IMR-90 (cell line): ENCODE measurements around the gene CACNB3. TPM values are rescaled to one million over a fixed set of nuclear protein-coding genes. Genes with fewer than 3 reads are reported as not detected.
A peak's percentile ranks its signal among the peaks of the same experiment; 100 is the strongest.

Experiments used
- ATAC-seq: fragments of 200-7000 bp; cut with Tn5 transposase; 2 replicates; pipeline ENCODE4 v1.9.1; 2020; ENCODE audit warnings: low read depth, mild to moderate bottlenecking, moderate library complexity
- Bru-seq: library from RNA; stranded (reverse); fragments of 400-500 nt; gene quantifications from one replicate; lab custom pipeline; 2021; lab: Mats Ljungman, UMichigan
- BruChase-seq, 2 experiments: library from RNA; stranded (reverse); fragments of 400-500 nt; gene quantifications; one replicate each; lab custom pipeline; 2021; lab: Mats Ljungman, UMichigan
- BruUV-seq: library from RNA; stranded (reverse); fragments of 400-500 nt; replicated peaks from 2 replicates; lab custom pipeline; 2021; lab: Mats Ljungman, UMichigan
- CTCF ChIA-PET: fragments of 300-600 bp; formaldehyde crosslinking; extraction: SDS; loops from one replicate; lab custom pipeline; 2021; ENCODE audit warnings: antibody characterized with exemption; lab: Yijun Ruan, JAX
- POLR2A ChIA-PET: fragments of 300-600 bp; sonication (Branson Sonifier 250); formaldehyde crosslinking; loops from one replicate; lab custom pipeline; 2022; ENCODE audit warnings: antibody characterized with exemption; ENCODE audit not compliant: unreplicated experiment; lab: Charles Lee
- DNase-seq: peaks from one replicate; pipeline ENCODE4 v3.0.0; 2013
- H2AFZ ChIP-seq: replicated peaks from 2 replicates; pipeline ENCODE3; 2013; ENCODE audit warnings: low read length, mild to moderate bottlenecking; ENCODE audit not compliant: poor library complexity
- H2AK5ac ChIP-seq: 2 replicates; pipeline ENCODE4 v1.6.1; 2013; ENCODE audit warnings: low read depth, low read length, inconsistent platforms
- H2AK9ac ChIP-seq: replicated peaks from 2 replicates; pipeline ENCODE3; 2013; ENCODE audit warnings: mild to moderate bottlenecking, low read depth, low read length, moderate library complexity; ENCODE audit not compliant: poor library complexity
- H2BK120ac ChIP-seq: 2 replicates; pipeline ENCODE4 v1.6.1; 2013; ENCODE audit warnings: low read depth, low read length, inconsistent platforms
- H2BK15ac ChIP-seq: 3 replicates; pipeline ENCODE4 v1.6.1; 2013; ENCODE audit warnings: low read depth, low read length, inconsistent platforms
- H2BK20ac ChIP-seq: 2 replicates; pipeline ENCODE4 v1.6.1; 2013; ENCODE audit warnings: low read depth, mild to moderate bottlenecking, inconsistent platforms, low read length, moderate library complexity
- H2BK5ac ChIP-seq: 2 replicates; pipeline ENCODE4 v1.6.1; 2013; ENCODE audit warnings: mild to moderate bottlenecking, low read depth, low read length, inconsistent platforms; ENCODE audit not compliant: poor library complexity, severe bottlenecking
- H3K14ac ChIP-seq: replicated peaks from 2 replicates; pipeline ENCODE4 v1.6.1; 2013; ENCODE audit warnings: low read depth, low read length, inconsistent platforms
- H3K18ac ChIP-seq: 2 replicates; pipeline ENCODE4 v1.6.1; 2013; ENCODE audit warnings: low read depth, low read length, control low read depth
- H3K23ac ChIP-seq: 2 replicates; pipeline ENCODE4 v1.6.1; 2013; ENCODE audit warnings: low read depth, low read length, inconsistent platforms
- H3K27ac ChIP-seq: 2 replicates; pipeline ENCODE4 v1.5.1; 2013; ENCODE audit warnings: mild to moderate bottlenecking, control low read depth, low read length; ENCODE audit not compliant: insufficient read depth
- H3K27me3 ChIP-seq: 2 replicates; pipeline ENCODE4 v1.6.1; 2013; ENCODE audit warnings: low read length; ENCODE audit not compliant: control insufficient read depth, insufficient read depth
- H3K36me3 ChIP-seq: 2 replicates; pipeline ENCODE4 v1.6.1; 2013; ENCODE audit warnings: low read length, mixed read lengths; ENCODE audit not compliant: control insufficient read depth, insufficient read depth
- H3K4ac ChIP-seq: 2 replicates; pipeline ENCODE4 v1.6.1; 2013; ENCODE audit warnings: low read depth, low read length, inconsistent platforms
- H3K4me1 ChIP-seq: 2 replicates; pipeline ENCODE4 v1.6.1; 2013; ENCODE audit warnings: low read length, mixed read lengths; ENCODE audit not compliant: control insufficient read depth, insufficient read depth
- H3K4me2 ChIP-seq: 2 replicates; pipeline ENCODE4 v1.6.1; 2013; ENCODE audit warnings: low read depth, mild to moderate bottlenecking, control low read depth, low read length, moderate library complexity
- H3K4me3 ChIP-seq: 2 replicates; pipeline ENCODE4 v1.5.1; 2013; ENCODE audit warnings: low read depth, mild to moderate bottlenecking, control low read depth, low read length, moderate library complexity; ENCODE audit not compliant: insufficient read depth
- H3K56ac ChIP-seq: 2 replicates; pipeline ENCODE4 v1.6.1; 2013; ENCODE audit warnings: low read length, inconsistent platforms; ENCODE audit not compliant: insufficient read depth; ENCODE audit errors: extremely low read depth
- H3K79me1 ChIP-seq, 2 experiments: 2 replicates each; pipeline ENCODE4 v1.6.1; 2013; ENCODE audit warnings: low read length in 2 of 2, inconsistent platforms in 1 of 2, low read depth in 1 of 2
- H3K9ac ChIP-seq: 2 replicates; pipeline ENCODE4 v1.6.1; 2013; ENCODE audit warnings: low read depth, low read length, control low read depth
- H3K9me1 ChIP-seq: 2 replicates; pipeline ENCODE4 v1.6.1; 2013; ENCODE audit warnings: low read length, inconsistent platforms; ENCODE audit not compliant: insufficient read depth
- H3K9me3 ChIP-seq: 2 replicates; pipeline ENCODE4 v1.6.1; 2013; ENCODE audit warnings: low read length; ENCODE audit not compliant: control insufficient read depth, insufficient read depth
- H4K20me1 ChIP-seq: 2 replicates; pipeline ENCODE4 v1.6.1; 2013; ENCODE audit warnings: low read length, inconsistent platforms; ENCODE audit not compliant: insufficient read depth
- H4K5ac ChIP-seq: 2 replicates; pipeline ENCODE4 v1.6.1; 2013; ENCODE audit warnings: mild to moderate bottlenecking, low read depth, low read length, control low read depth
- H4K8ac ChIP-seq, 2 experiments: 2 replicates each; pipeline ENCODE4 v1.6.1; 2013; ENCODE audit warnings: low read depth in 2 of 2, low read length in 2 of 2, control low read depth in 1 of 2, inconsistent platforms in 1 of 2
- H4K91ac ChIP-seq: 2 replicates; pipeline ENCODE4 v1.6.1; 2013; ENCODE audit warnings: low read depth, low read length, inconsistent platforms; ENCODE audit not compliant: insufficient read depth
- CEBPB ChIP-seq: IDR thresholded peaks from 2 replicates; pipeline ENCODE4 v1.6.1; 2012; ENCODE audit warnings: low read depth, low read length, improper control_type of control experiment
- FOS ChIP-seq: fragments of 150-350 bp; IDR thresholded peaks from 2 replicates; pipeline ENCODE4 v1.6.1; 2016; ENCODE audit warnings: low read depth, low read length
- RCOR1 ChIP-seq: IDR thresholded peaks from 2 replicates; pipeline ENCODE4 v1.6.1; 2012; ENCODE audit warnings: mild to moderate bottlenecking, low read length, improper control_type of control experiment; ENCODE audit not compliant: insufficient replicate concordance
- WGBS, 2 experiments: methylation state at CpG; one replicate each; pipeline versions ENCODE4 v1.1.5 to v1.1.7; 2013; ENCODE audit warnings: missing lambda C conversion rate in 2 of 2; ENCODE audit not compliant: insufficient read length in 1 of 2; ENCODE audit errors: extremely low coverage in 2 of 2; 5-methylcytosine and 5-hydroxymethylcytosine counted together
- dilution Hi-C: fragments of 300-500 bp; cut with HindIII; formaldehyde crosslinking; loops from one replicate; pipeline ENCODE4 v1.14.3; 2018; ENCODE audit warnings: low sequenced_read_pairs; ENCODE audit not compliant: unreplicated experiment
- in situ Hi-C: fragments of 300-500 bp; cut with MboI; formaldehyde crosslinking; loops from 3 replicates; pipeline ENCODE4 v1.14.3; 2019; ENCODE audit warnings: low sequenced_read_pairs, inconsistent platforms, mixed read lengths
- intact Hi-C: fragments of 100-400 bp; cut with micrococcal nuclease; formaldehyde crosslinking; loops from 2 replicates; pipeline ENCODE4 v1.10.0; 2022
- long read RNA-seq: library from polyadenylated mRNA; unstranded; transcript quantifications from one replicate; pipeline ENCODE4 v2.0.0, GENCODE V29; 2021; ENCODE audit not compliant: unreplicated experiment
- polyA plus RNA-seq, 3 experiments: library from polyadenylated mRNA; depleted of rRNA; stranded (reverse); fragments of >200 nt; gene quantifications; 2 replicates each; pipeline ENCODE4 v1.2.3, GENCODE V29; 2012; ENCODE audit warnings: low replicate concordance in 1 of 3
- total RNA-seq: library from RNA; depleted of rRNA; stranded (reverse); fragments of >200 nt; gene quantifications from 2 replicates; pipeline ENCODE4 v1.2.3, GENCODE V29; 2012; rRNA removed

The CACNB3 gene
- total RNA-seq (15.3 and 18.1 TPM in 2 replicates), polyA plus RNA-seq (2012; rRNA removed) (45.1 and 45.2 TPM in 2 replicates), Bru-seq, nascent RNA (percentile 65 among the genes with signal in this experiment), BruChase-seq, experiment 1, labeled RNA remaining after a 6-hour chase (percentile 73 among the genes with signal in this experiment), BruChase-seq, experiment 2, labeled RNA remaining after a 2-hour chase (percentile 76 among the genes with signal in this experiment)
- 24.5 and 40.0 TPM in 2 replicates for polyA plus RNA-seq (2012; cell fraction: cytosol; rRNA removed)
- 227 and 302 TPM in 2 replicates for polyA plus RNA-seq (2012; cell fraction: nucleus; rRNA removed; ENCODE audit: low replicate concordance)
- long read RNA-seq, partial matches to known transcripts: 18 of 29 reads
- long read RNA-seq, other reads (novel, unspliced or antisense): 7 of 29 reads

DNA sequence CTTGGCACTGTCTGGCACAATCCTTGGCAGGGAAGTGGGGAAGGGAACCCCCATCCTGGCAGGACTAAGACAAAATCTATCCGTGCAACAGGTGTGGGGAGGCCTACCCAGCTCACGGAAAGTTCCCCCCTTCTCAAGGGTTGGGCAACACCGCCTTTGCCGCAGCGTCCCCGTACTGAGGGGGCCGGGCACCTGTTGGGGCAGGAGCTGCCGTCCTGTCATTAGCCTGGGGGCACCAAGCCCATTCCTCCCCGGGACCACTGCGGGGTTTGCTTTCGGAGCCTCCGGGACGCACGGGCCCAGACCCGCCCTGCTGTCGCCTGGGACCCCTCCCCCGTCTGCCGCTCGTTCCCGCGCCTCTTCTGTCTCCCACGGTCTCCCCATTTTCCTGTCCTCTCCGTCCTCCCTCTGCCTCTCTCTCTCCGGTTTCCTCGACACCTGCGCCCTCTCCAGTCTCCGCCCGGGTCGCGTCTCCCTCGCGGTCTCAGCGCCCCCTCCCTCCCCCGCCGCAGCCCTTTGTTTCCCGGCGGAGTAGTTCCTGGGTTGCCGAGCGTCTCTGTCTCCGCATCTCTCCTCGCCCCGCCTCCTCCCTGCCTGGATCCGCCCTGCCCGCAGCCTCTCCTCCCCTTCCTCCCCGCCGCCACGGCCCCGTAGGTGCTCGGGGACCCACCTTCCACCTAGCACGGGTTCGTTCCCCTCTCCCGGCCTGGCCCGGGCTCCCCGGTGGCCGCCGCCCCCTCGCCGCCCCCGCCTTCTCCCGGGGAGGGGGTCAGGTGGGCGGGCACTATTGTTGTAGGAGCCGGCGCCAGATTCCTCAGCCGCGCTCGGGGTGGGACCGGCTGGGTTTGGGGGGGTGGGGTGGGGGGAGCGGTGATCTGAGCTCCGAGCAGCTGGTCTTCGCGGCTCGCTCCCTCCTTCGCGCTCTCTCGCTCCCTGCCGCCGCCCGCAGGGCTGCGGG, at the start of gene CACNB3:
TSS of gene CACNB3 (plus strand) at position 624 of the 958 bp plus-strand sequence. CDS start 434 bp downstream, outside the sequence.
- peak within 1 kb of the TSS; percentile 95 for H2AFZ ChIP-seq
- peak within 1 kb of the TSS; percentile 86 for H4K91ac ChIP-seq
- dilution Hi-C loops (no loop called here), intact Hi-C loops (no loop called here), in situ Hi-C loops (no loop called here)
- H4K8ac ChIP-seq: peak within 1 kb of the TSS; percentile 71 to 82; a peak in 3 of 4 replicates
- H3K9me1 ChIP-seq: peaks cover 23% of the 10 kb centered on the region
- ChIA-PET POLR2A (interaction anchor here (0.8 kb wide), 1 partner anchor 9 kb away, joined by 3 read pairs; no protein-coding TSS in a partner anchor), CTCF (interaction anchor here (0.5 to 1.0 kb wide), 2 partner anchors 9 to 65 kb away, joined by 3 to 5 read pairs; no protein-coding TSS in a partner anchor)
- H3K18ac ChIP-seq: no peak within 1 kb of the TSS; the same call in 1 of the 2 replicates
- no peak within 1 kb of the TSS for H2BK15ac ChIP-seq
- peaks cover 12% of the 10 kb centered on the region for H4K20me1 ChIP-seq
- DNase-seq (peak; percentile 43), ATAC-seq (peak; percentile 42)
- peak within 1 kb of the TSS; percentile 89 for H2AK5ac ChIP-seq
- H3K4me3 ChIP-seq: peak within 1 kb of the TSS; percentile 83
- H3K9me3 ChIP-seq: no peaks in the 10 kb centered on the region
- H3K27ac ChIP-seq: peak within 1 kb of the TSS; percentile 55
- H2AK9ac ChIP-seq: peak within 1 kb of the TSS; percentile 96
- no peak for TF ChIP-seq FOS
- TF ChIP-seq CEBPB: 0 out of 2 replicates have a peak, but pooled peaks have one; percentile 17
- TF ChIP-seq RCOR1: peak; percentile 36
- peak within 1 kb of the TSS; percentile 33; the same call in 1 of the 2 replicates for H2BK120ac ChIP-seq
- no TSS peak for BruUV-seq
- peak within 1 kb of the TSS; percentile 85 for H3K4me2 ChIP-seq
- peaks cover 2% of the 10 kb centered on the region; the same call in 1 of the 2 replicates for H3K36me3 ChIP-seq
- no peak within 1 kb of the TSS for H2BK5ac ChIP-seq
- no peaks in the 10 kb centered on the region for H3K27me3 ChIP-seq
- peak within 1 kb of the TSS; percentile 77 for H3K9ac ChIP-seq
- H3K23ac ChIP-seq: peak within 1 kb of the TSS; percentile 77
- H2BK20ac ChIP-seq: no peak within 1 kb of the TSS
- 0% methylated on average over 12 of the region's 79 CpGs; no CpG with 5 or more reads in 1 of the 2 experiments for WGBS, 2 experiments
- H3K56ac ChIP-seq: peak within 1 kb of the TSS; percentile 40
- peaks cover 20% of the 10 kb centered on the region for H3K4me1 ChIP-seq
- peak within 1 kb of the TSS; percentile 91 for H3K4ac ChIP-seq
- H4K5ac ChIP-seq: 0 out of 2 replicates have a peak within 1 kb of the TSS, but pooled peaks have one; percentile 3
- peak within 1 kb of the TSS; percentile 55 for H3K14ac ChIP-seq
- H3K79me1 ChIP-seq: peaks cover 57 to 88% of the 10 kb centered on the region in 2 experiments
